Neutrophil (primary cell): Measurements from ENCODE around the gene TBC1D17.
A peak's percentile ranks its signal among the peaks of the same experiment; 100 is the strongest.

Source experiments
- H3K27ac ChIP-seq: fragments of 200-600 bp; sonication (generic); 2 replicates; pipeline ENCODE4 v1.5.1; 2016; ENCODE audit warnings: mild to moderate bottlenecking, moderate library complexity
- H3K27me3 ChIP-seq: fragments of 200-600 bp; sonication (generic); 2 replicates; pipeline ENCODE4 v1.6.0; 2016; ENCODE audit warnings: mild to moderate bottlenecking
- H3K36me3 ChIP-seq: fragments of 200-600 bp; sonication (generic); 2 replicates; pipeline ENCODE4 v1.5.1; 2017
- H3K4me1 ChIP-seq, 2 experiments: fragments of 200-600 bp in 1 of 2; sonication (generic) in 1 of 2; 1 replicate in 1 of 2; 2 replicates in 1 of 2; pipeline versions ENCODE4 v1.5.1 to v1.6.1; 2013 to 2016; ENCODE audit warnings: low read depth in 1 of 2, low read length in 1 of 2, mild to moderate bottlenecking in 1 of 2, moderate library complexity in 1 of 2; ENCODE audit not compliant: control insufficient read depth in 1 of 2, insufficient read depth in 1 of 2
- H3K4me3 ChIP-seq, 2 experiments: fragments of 200-600 bp in 1 of 2; sonication (generic) in 1 of 2; 1 replicate in 1 of 2; 2 replicates in 1 of 2; pipeline ENCODE4 v1.5.1; 2013 to 2016; ENCODE audit warnings: low read depth in 1 of 2, low read length in 1 of 2, mild to moderate bottlenecking in 1 of 2, moderate library complexity in 1 of 2
- H3K9me3 ChIP-seq: fragments of 200-600 bp; sonication (generic); 2 replicates; pipeline ENCODE4 v1.5.1; 2016
- CTCF ChIP-seq: fragments of 200-600 bp; sonication (generic); IDR thresholded peaks from 2 replicates; pipeline ENCODE4 v1.5.1; 2016; ENCODE audit warnings: antibody characterized with exemption

The TBC1D17 gene

GRCh38 chr19:49878744-49879070, 1.2 kb downstream of the TBC1D17 start:
- Histone ChIP-seq H3K36me3 (peaks cover 37% of the 10 kb centered on the region), H3K4me3 (no peak overlapping the region), H3K27ac (peak overlapping the region; percentile 95)

GRCh38 chr19:49879243-49879963, 1.9 kb downstream of the TBC1D17 start:
- Histone ChIP-seq H3K27me3 (no peaks in the 10 kb centered on the region), H3K9me3 (no peaks in the 10 kb centered on the region), H3K4me1 (peaks cover 21 to 23% of the 10 kb centered on the region in 2 experiments), H3K36me3 (peaks cover 44% of the 10 kb centered on the region), H3K27ac (peak overlapping the region; percentile 95), H3K4me3 (no peak overlapping the region)
- TF ChIP-seq CTCF = no peak

More at GRCh38 chr19:49878744-49879070, 1.2 kb downstream of the TBC1D17 start:
- H3K27me3 ChIP-seq = no peaks in the 10 kb centered on the region
- peaks cover 21 to 23% of the 10 kb centered on the region in 2 experiments for H3K4me1 ChIP-seq
- TF ChIP-seq CTCF = no peak
- no peaks in the 10 kb centered on the region for H3K9me3 ChIP-seq

- H3K27ac ChIP-seq = no peak overlapping the region
- H3K4me1 ChIP-seq = peaks cover 20 to 23% of the 10 kb centered on the region in 2 experiments
- H3K9me3 ChIP-seq = no peaks in the 10 kb centered on the region
- no peak for TF ChIP-seq CTCF
- H3K36me3 ChIP-seq = peaks cover 52% of the 10 kb centered on the region
- no peak overlapping the region for H3K4me3 ChIP-seq
- no peaks in the 10 kb centered on the region for H3K27me3 ChIP-seq
Observed at GRCh38 chr19:49880162-49880869, 2.8 kb downstream of the TBC1D17 start.

- no peak overlapping the region for H3K27ac ChIP-seq
- no peaks in the 10 kb centered on the region for H3K9me3 ChIP-seq
- no peaks in the 10 kb centered on the region for H3K27me3 ChIP-seq
- no peak for TF ChIP-seq CTCF
- peaks cover 14 to 17% of the 10 kb centered on the region in 2 experiments for H3K4me1 ChIP-seq
- H3K36me3 ChIP-seq = peaks cover 52% of the 10 kb centered on the region
- no peak overlapping the region for H3K4me3 ChIP-seq
Observed at GRCh38 chr19:49881186-49881585, 3.7 kb downstream of the TBC1D17 start.

- H3K27ac ChIP-seq = no peak overlapping the region
- H3K27me3 ChIP-seq = no peaks in the 10 kb centered on the region
- H3K36me3 ChIP-seq = peaks cover 54% of the 10 kb centered on the region
- peaks cover 14 to 17% of the 10 kb centered on the region in 2 experiments for H3K4me1 ChIP-seq
- H3K9me3 ChIP-seq = no peaks in the 10 kb centered on the region
- TF ChIP-seq CTCF = no peak
- H3K4me3 ChIP-seq = no peak overlapping the region
Observed at GRCh38 chr19:49881672-49882394, 4.3 kb downstream of the TBC1D17 start.
